ENCODE measurements around the gene SRRM1.
"Not testable (repeated sequence)": the region's sequence is repeated elsewhere in the genome, so short reads cannot be mapped to it uniquely, and the experiment has no call there.

The SRRM1 gene

GRCh38 chr1:24648919-24649318, 5.8 kb downstream of the SRRM1 start:
- DNase-seq, result no peak

- no peak for DNase-seq
These were observed 9.3 kb downstream of the SRRM1 start for GRCh38 chr1:24652382-24652781.

DNA sequence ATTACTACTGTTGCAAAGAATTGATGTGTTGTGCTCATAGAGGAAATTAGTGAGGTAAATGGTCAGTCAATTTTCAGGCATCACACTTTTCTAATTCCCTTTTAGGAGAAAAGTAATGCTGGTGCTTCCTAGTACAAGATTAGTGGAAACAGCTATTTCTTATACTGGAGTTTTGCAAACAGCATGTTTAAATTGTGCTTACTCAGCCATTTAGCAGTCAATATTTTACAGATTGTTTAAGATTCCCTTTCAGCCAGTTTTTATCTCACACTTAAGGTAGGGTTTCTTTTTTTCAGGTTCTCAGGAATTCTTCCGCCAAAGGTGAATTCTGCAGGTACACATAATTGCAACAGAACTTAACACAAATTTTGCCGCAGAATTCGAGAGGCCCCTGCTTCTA, 10.9 kb downstream of the SRRM1 start:
- DNase-seq, result no peak

GRCh38 chr1:24656046-24656445, 12.9 kb downstream of the SRRM1 start:
- DNase-seq, result no peak

GRCh38 chr1:24657781-24658180, 14.7 kb downstream of the SRRM1 start:
- DNase-seq, result no peak

- DNase-seq, result no peak
These were observed 16.2 kb downstream of the SRRM1 start for GRCh38 chr1:24659166-24659904.

DNA sequence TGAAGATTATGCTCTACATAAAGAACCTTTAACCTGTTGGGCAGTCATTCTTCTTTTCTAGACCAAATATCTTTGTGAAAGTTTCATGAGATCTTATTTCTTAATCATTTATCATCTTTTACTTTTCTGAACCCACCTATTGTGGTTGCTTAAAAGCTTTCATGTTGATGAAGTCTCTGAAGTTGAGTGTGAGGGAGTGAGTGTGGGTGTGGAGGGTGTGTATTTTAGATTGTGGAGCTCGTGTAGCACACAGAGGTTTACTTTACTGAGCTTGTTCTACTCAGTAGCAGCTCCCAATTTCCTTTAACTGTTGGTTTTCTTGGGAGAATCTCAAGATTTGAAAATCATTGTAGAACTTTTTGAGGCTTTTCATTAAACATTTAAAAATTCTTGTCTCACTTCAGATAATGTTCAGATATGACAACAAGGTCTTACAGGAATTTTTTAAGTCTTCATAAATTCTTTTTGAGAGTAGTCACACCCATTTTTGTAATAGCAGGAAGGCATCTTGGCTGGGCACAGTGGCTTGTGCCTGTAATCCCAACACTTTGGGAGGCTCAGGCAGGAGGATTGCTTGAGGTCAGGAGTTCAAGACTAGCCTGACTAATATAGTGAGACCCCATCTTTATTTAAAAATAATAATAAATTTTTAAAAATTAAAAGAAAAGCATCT, 17.0 kb downstream of the SRRM1 start:
- DNase-seq, result no peak

GRCh38 chr1:24664507-24665033, 21.5 kb downstream of the SRRM1 start:
- DNase-seq, result no peak

- no peak for DNase-seq
These were observed 23.7 kb downstream of the SRRM1 start for GRCh38 chr1:24666794-24667193.

DNA sequence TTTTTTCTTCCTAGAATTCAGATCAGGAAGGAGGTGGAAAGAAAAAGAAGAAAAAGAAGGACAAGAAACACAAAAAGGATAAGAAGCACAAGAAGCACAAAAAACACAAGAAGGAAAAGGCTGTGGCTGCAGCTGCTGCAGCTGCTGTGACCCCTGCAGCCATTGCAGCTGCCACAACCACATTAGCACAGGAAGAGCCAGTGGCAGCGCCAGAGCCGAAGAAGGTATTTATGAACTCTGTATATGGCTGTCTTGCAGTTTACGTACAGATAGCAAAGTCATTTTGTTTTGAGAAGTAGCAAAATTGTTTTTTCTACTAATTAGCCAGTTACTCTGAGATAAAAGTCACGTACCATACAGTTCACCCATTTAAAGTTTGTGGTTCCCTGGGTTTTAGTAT, 28.3 kb downstream of the SRRM1 start:
- not testable (repeated sequence) for DNase-seq

- not testable (repeated sequence) for DNase-seq
These were observed 29.6 kb downstream of the SRRM1 start for GRCh38 chr1:24672686-24673085.

GRCh38 chr1:24673341-24673740, 30.2 kb downstream of the SRRM1 start:
- DNase-seq, result no peak

- not testable (repeated sequence) for DNase-seq
These were observed 35.3 kb downstream of the SRRM1 start for GRCh38 chr1:24678421-24678820.

- DNase-seq, result no peak
These were observed 36.6 kb downstream of the SRRM1 start for GRCh38 chr1:24679725-24680124.

DNA sequence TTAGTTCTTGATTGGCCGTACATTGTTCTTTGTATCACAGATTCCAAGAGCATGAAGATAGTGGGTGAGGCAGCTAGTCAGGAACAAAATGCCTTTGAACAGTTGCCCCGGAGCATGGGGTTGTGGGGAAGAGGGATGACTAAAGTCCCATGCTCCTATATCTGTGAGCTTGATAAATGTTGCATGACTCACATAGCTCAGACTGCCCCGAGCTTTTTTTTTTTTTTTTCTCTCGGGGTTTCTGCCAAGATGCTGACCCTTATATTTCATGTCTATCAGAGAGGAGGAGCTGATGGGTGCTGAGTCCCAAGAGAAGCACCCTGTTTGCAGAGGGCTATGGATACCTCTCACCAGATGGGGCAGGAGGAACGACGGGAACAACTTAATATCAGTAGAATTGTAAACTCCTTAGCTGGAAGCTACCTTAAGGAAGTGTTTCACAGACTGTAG, 40.6 kb downstream of the SRRM1 start:
- no peak for DNase-seq

GRCh38 chr1:24688033-24688432, 44.9 kb downstream of the SRRM1 start:
- no peak for DNase-seq

DNA sequence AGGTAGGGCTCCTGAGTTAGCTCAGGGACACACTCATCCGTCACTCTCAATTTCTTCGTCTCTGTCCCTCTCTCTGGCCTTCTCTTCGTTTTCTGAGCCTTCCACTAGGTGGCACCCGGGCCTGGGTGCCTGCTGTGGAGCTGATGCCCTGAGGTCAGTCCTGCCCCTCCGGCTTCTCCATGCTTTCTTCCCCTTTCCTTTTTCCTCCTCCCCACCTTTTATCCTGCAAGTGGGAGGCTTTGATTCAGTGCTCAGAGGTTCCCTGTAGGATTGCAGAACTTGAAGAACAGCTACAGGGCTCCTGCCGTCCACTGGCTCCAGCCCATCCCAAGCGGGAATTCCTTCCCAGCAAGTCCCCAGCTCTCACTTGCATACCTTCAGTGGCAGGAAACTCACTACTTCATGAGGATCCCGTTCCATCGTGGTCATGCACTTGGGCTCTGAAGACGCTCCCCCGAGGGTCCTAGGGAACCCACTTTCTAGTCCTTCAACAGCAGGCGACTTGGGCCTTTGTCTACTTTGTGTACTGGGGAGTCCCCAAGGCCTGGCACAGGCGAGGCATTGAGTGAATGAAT, 45.6 kb downstream of the SRRM1 start:
- DNase-seq, result peak; percentile 11 to 32 (median 22)

GRCh38 chr1:24691051-24691450, 47.9 kb downstream of the SRRM1 start:
- no peak for DNase-seq

DNA sequence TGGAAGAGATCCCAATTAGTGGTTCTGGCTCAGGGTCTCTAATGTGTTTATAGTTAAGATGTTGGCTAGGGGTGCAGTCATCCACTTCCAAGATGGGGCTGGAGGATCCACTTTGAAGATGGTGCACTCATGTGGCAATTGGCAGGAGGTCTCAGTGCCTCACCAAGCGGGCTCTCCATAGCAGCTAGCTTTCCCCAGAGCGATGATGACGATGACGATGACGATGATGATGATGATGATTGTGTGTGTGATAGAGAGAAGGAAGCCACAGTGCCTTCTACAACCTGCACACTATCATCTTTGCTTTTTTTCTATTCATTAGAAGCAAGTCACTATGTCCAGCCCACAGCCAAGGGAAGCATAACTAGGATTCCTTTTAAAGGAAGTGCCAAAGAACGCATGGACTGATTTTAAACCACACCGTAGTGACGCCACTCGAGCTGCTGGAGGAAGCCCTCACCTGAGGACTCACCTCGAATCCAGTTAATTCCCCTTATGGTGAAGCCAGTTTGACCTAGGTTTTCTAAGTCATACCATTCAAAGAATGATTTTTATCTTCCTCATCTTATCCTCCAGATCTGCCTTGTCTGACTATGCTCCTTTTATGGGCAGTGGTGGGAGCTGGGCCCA, 49.4 kb downstream of the SRRM1 start:
- no peak for DNase-seq

DNA sequence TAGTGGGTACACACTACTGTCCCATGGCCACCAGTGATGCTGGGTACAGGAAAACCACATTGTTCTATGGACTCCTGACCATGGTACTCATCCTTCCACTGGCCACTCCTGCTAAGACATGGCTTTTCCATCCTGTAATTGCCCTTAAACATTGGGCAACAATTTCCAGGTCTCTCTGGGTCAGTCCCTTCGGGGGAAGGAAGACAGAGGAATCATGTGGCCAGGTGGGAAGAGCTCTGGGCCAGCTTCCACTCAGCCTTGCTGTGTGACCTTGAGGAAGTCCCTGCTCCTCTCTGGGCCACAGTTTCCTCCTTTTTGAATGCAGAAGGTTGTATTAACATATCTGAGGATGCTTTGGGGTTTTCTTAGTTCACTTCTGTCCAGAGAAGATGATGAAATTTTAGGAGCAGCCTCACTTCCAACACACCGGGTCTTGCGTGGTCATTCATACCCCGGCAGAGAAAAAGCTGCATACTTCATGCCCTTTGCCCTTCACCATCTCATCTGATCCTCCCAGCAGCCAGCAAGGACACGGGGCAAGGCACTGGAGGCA, 50.8 kb downstream of the SRRM1 start:
- no peak for DNase-seq

DNA sequence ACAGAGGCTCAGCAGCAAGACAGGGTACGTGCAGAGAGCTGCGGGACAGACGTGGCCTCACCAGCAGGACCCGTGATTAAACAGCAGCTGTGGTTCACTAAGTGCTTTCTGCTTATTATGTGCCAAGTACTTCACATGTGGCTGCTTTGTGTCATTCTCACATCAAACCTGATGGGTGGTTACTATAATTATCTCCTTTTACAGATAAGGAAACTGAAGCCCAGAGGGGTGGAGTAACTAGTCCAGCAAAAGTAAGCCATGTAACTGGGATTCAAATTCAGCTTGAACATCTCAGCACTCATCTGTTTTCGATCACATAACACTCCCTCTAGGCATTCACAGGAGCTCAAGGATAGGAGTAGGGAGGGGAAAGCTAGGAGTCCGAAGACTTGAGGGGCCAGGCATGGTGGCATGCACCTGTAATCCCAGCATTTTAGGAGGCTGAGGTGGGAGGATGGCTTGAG, 51.3 kb downstream of the SRRM1 start:
- no peak for DNase-seq

DNA sequence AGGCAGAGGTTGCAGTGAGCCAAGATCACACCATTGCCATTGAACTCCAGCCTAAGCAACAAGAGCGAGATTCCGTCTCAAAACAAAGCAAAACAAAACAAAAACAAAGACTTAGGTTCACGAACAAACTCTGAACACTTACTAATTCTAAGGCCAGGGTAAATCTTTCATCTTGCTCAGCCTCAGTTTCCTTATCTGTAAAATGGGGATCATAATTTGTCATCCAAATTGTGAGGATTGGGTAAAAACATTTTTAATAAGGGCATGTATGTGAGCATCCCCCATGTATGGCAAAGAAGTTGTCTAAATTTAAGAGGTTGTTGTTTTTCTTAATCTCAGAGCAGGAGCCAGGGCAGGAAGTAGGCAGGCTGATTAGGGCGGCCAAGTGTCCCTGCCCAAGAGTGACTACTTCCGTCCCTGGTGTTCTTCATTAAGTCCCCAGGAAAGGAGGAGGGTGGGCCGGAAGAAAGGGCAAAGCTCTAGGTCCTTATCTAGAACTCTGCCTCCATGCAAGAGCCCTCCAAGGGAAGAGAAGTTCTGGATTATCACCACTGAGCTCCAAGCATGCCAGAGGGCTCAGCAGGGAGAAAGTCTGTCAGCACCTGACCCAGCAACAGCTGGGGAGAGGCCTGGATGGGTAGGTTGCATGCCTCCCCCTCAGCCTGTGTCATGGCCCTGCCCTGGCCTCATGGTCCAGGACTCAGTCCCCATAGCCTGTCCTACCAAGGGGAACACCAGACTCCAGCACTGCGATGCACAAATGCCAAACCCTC, 52.3 kb downstream of the SRRM1 start:
- DNase-seq, result no peak

Data from activated CD4-positive, CD25-positive, alpha-beta regulatory T cell (primary cell).